HL-60/S4 treated with phorbol 12-myristate 13-acetate at 8.2 ng/mL for 4 days and 3 days (cell line): ENCODE measurements around the gene VAMP2.

Experiments
- in situ Hi-C: fragments of 300-500 bp; cut with MboI; formaldehyde crosslinking; loops from 2 replicates; pipeline ENCODE4 v1.15.0; 2022; ENCODE audit warnings: low sequenced_read_pairs

The VAMP2 gene

GRCh38 chr17:8162233-8162996 is at the start of gene VAMP2:
Gene VAMP2, minus strand, starts transcription at chr17:8162948. Its CDS starts 69 bp downstream, at chr17:8162879.
- in situ Hi-C loops = no loop called here

- in situ Hi-C loops = no loop called here
Measured at GRCh38 chr17:8210761-8211458, 48.2 kb upstream of the VAMP2 start.

DNA sequence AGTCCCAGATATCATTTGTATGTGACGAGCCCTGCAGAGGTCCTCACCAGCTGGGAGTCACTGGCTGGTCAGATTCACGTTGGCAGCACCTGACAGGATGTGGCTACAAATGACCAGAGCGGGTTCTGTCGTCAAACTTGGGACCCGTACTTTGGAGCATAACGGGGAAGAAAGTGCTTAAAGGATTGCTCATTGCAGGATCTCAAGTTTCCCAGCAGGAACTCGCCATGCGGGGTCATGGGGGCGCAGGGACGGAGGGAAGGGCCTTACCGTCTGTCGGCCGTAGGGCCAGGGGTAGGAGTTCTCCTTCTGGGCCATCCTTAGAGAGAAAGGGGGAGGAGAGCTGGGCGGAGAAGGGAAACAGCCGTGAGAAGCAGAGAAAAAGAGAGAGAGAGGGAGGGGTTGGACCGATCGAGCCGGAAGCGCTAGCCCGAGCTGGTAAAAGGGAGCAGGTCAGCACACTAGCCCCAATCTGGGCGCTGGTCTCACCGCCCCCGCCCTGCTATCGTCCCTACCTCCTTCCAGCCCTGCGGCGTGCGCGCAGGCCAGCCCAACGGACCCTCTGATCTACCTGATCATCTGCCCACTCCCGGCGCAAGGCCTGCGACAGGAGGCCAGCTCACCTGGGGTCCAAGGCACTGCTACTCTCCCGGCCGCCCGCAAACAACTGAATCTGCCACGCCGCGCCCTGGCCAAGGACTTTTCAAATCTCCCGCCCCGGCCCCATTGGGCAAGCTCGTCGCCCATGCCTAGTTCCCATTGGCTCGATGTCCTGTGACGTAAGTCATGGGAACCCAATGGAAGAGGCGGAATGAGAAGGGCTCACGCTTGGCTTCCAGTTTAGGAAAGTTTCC is 47.4 kb upstream of the VAMP2 start, which contains the start of gene AURKB:
AURKB (minus strand) TSS at position 669 of the 854 bp plus-strand sequence; CDS start at position 318, 351 bp downstream.
- in situ Hi-C loops = no loop called here

DNA sequence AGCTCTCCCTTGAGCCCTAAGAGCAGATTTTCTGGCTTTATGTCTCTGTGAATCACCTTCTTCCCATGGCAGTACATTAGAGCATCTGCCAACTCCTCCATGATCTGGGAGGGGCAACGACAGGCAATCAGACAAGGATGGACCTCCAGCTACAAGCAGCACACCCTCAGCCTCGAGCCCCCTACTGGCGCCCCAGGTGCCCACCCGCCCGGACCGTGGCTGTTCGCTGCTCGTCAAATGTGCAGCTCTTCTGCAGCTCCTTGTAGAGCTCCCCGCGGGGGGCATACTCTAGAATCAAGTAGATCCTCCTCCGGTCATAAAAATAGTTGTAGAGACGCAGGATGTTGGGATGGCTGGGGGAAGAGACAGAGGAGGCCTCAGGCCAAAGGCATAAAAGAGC is 43.8 kb upstream of the VAMP2 start:
- in situ Hi-C loops = no loop called here

- in situ Hi-C loops = no loop called here
Measured at GRCh38 chr17:8204761-8205555, 42.2 kb upstream of the VAMP2 start.

GRCh38 chr17:8192070-8192815 is 29.5 kb upstream of the VAMP2 start:
- in situ Hi-C loops = no loop called here

GRCh38 chr17:8190506-8190905 is 27.8 kb upstream of the VAMP2 start:
- in situ Hi-C loops = no loop called here

DNA sequence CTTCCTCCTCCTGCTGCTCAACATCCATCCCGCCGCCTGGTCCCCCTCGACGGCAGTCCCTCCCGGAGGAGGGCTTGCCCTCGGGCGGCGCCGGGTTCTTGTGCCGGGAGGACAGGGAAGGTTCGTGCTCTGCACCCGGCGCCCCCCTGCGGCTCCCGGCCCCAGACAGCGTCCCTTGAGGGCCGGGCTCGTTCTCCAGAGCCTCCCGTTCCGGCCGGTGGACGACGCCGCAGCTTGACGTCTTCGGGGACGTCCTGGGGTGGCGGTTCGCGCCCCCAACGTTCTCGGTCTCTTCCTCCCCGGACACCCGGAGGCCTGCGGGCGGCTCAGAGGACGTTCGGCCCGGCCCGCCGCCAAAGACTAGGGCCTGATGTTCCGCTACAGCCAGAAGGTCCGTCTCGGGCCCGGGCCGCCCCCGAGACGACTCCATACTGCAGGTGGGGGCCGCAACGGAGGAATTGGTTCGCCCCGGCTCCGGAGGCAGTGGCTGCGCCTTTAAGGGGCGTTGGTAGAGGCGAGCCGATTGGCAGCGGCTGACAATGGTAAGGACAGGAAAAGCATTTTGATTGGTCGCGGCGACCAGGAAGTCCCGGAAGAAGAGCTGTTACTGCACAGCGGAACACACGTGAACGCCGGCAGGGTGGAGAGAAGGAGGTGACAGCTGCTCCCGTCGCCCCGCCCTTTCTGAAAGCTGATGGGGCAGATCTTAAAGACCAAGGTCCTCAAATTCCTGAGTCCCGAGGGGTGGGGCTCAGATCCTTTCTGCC is 27.1 kb upstream of the VAMP2 start, which contains the start of gene BORCS6:
BORCS6 (minus strand) TSS at position 470 of the 767 bp plus-strand sequence; CDS start at position 430, 40 bp downstream.
- in situ Hi-C loops = no loop called here

DNA sequence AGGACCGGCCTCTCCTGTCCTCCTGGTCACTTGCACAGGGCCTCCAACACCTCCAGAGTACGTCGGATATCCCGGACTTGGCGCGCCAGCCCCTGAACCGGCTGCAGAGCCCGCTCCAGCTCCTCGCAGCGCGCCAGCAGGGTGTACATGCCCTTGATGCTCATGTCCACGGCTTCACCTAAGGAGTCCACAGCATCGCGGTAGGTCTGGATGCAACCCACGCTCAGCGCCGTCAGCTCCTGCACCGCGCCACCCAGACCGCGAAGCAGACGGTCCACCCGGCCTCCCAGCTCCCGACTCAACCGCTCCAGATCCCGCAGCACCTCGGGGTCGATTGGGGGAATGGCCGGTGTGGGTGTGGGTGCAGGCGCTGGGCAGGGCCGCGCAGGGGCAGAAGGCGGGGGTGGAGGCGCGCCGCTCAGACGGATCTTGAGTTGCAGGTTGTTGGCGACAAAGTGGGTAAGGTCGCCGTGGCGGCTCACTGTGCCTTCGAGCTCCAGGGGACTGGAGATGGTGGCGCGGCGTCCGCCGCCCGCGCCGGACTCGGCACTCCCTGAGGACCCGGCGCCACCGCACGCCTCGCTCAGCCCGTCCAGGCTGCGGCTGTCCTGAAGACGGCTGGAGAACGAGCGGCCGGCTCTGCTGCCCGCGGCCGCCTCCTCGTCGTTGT is 26.4 kb upstream of the VAMP2 start:
- in situ Hi-C loops = no loop called here

DNA sequence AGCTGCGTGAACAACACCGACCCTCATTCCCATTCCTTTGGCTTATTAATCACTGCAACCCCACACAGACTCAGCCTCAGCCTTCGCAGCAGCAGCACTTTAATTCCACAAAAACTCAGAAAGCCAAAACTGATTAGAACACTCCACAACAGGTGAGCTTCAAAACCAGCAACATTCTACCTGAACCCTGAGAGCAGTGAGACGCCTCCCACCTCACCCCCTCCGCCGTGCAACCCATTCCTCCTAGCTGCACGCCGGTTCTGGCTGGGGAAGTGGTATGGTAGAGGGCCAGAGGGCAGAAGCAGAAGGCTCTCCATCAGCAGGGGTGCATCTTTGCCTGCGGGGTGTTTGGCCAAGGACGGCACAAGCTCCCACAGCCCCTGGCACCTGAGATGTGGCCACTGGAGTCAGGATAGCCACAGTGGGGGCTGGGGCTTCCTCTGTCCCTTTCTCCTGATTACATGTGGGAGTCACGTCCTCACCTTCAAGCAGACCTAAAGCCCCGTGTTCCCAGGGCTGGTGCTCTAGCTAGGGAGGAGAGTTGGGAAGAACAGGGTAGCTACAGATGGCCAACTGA is 25.6 kb upstream of the VAMP2 start:
- in situ Hi-C loops = no loop called here

DNA sequence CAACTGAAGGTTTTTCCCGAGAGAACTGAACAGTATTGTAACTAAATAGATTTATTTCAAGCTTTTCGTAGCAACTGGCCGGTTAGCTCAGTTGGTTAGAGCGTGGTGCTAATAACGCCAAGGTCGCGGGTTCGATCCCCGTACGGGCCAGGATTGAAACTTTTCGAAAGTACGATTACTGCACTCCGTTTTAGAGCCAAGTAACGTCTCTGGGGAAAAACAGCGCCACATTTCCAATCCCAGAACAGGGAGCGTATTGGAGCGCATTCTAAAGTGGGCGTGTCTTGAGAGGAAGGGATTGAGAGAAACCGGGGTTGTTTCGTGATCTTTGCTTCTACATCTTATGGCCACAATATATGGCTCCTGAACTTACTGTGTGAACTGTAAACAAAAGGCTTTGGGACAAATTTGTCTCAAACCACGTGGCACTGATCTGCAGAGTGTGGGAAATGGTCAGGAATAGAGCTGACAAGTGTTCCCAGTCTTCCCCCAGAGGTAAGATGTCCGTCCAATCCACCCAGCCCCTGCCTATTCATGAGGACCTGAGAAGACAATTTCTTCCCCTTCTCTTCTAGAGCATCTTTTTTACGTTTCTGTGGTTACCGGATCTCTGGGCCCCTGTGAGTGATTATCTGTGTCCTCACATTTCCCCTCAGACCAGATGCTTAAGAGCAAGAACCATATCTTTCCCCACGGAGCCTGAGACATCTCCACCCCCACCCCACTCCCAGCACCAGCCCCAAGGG is 24.9 kb upstream of the VAMP2 start:
- in situ Hi-C loops = no loop called here

GRCh38 chr17:8186787-8187516 is 24.2 kb upstream of the VAMP2 start:
- in situ Hi-C loops = no loop called here

DNA sequence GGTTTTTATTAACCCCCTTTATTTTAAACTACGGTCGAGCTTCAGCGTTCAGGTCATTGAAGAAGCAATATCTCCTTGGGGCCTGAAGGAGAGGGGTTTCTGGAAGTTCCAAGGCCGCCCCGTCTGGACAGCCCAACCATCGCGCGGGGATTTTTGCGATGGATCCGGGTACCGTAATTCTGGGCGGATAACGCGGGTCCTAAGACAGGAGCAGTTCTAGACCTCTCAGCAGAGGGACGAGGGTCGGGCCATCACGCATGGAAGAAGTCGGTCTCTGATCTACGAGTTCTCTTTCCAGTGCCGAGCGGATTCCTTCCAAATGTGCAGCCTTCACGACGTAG is 23.7 kb upstream of the VAMP2 start:
- in situ Hi-C loops = no loop called here

DNA sequence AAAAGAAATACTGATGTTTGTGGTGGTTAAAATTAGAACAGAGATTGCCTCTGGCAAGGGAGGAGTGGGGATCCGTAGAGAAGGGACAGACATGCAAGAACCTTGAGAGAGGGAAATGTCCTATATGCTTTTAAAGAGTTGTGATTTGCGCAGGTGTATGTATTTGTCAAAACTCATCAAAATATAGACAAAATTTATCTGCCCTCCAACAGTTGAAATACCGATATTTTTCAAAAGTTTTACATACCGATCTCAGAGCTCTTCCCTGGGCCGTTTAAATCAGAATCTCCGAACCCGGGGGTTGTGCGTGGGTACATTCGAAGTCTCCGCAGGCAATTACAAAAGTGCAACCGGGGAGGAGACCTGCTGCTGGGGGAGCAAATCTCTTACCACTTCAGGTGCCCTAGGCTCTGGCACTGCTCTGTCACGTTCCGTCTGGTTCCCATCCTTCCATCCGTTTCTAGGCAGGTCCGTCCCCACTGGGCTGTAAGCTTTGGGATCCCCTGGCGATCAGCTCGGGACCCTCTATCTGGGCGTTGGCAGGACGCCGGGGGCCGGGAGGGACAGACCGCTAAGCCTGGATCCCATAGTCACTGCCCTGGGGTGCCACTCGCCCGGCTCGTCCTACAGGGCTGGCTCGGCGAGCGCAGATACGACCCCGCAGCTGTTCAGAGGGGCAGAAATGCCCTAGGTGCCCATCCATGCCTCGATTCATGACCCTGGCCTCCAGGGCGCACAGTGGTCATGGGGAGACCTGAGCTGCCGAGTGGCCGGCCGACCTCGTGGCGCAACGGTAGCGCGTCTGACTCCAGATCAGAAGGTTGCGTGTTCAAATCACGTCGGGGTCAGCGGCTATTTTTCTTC is 23.1 kb upstream of the VAMP2 start:
- in situ Hi-C loops = no loop called here

GRCh38 chr17:8176998-8177731 is 14.4 kb upstream of the VAMP2 start:
- in situ Hi-C loops = no loop called here
